GM21423 (cell line): ENCODE data around the gene PALD1.

ENCODE experiments used
- ATAC-seq: cut with Tn5 transposase; IDR thresholded peaks from one replicate; pipeline ENCODE4 v1.9.1; 2021; ENCODE audit warnings: mild to moderate bottlenecking, moderate library complexity; ENCODE audit not compliant: unreplicated experiment

The PALD1 gene

DNA sequence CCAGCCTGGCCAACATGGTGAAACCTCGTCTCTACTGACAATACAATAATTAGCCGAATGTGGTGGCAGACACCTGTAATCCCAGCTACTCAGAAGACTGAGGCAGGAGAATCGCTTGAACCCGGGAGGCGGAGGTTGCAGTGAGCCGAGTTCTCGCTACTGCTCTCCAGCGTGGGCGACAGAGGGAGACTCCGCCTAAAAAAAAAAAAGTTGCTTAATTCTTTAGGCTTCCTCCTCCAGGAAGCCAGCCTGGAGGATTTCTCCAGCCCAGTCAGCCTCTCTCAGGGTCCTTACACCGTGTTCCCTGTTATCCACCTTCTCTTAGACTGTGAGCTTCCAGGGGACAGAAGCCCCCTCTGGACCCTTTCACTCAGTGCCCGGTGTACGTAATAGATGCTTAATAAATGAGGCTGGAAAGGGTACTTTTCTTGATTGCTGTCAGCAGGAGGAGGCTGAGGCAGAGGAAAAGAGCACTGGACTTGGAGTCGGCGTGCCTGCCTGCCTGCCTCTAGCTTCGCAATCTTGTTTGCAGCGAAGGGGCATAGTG, 20.7 kb upstream of the PALD1 start:
- ATAC-seq = no peak

DNA sequence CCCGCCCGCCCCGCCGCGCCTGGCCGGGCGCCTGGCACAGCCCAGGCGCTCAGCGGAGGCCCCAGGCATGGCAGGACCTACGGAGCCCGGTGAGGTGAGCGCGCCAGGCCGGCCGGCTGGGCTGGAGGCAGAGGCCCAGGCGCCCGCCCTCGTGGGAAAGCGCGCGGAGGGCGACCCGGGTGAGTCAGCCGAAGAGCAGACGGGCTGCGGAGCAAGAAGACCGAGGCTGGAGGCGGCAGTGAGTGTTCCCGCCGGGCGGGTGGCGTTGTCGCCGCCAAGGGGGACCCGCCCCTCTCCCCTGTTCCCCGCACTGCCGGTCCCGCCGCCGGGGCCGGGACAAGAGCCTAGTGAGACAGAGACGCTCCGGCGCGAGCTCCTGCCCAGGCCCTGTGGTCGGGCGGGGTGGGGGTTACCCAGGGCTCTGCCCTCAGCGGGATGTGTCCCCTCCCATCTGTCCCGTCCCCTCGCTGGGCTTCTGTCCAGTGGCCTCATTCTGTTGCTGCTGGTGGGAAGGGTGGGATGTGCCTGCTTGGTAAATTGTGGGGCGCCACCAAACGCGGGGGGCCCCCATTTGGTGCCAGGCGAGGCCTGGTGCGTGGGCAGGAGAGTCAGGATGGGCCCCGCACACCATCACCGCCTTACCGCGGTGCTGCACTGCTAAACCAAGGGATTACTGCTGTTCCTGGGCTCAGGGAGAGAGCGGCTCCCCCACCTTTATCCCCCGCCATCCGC, 20.1 kb upstream of the PALD1 start:
- no peak for ATAC-seq

DNA sequence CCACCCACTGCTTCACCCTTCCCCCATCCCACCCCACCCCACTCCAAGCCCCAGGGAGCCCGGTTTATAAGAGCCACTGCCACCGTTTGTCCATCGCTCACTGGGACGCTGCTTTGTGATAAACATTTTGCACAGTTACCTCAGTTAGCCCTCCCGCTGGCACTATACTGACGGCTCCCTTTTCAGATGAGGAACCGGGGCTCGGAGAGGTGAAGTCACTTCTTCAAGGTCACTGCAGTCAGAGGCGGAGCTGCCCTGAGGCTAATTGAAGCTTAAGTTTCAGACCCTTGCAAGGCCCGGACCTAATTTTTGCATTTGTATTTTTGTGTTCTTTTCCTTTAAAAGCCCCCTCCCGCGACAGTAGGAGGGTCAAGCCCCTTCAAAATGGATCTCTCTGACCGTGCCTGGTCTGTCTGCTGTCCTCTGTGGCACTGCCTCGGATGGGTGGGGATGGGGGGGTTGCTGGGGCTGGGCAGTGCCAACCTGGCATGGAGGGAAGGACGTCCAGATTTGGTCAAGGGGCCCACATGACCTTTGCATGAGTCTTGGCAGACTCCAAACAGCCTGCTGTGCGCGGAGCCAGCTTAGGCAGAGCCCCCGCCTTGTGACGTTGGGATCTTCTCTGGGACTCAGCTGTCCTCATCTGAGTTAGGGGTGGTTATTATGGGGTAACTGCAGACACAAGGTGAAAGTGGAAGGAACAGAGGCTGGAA, 19.4 kb upstream of the PALD1 start:
- no peak for ATAC-seq

DNA sequence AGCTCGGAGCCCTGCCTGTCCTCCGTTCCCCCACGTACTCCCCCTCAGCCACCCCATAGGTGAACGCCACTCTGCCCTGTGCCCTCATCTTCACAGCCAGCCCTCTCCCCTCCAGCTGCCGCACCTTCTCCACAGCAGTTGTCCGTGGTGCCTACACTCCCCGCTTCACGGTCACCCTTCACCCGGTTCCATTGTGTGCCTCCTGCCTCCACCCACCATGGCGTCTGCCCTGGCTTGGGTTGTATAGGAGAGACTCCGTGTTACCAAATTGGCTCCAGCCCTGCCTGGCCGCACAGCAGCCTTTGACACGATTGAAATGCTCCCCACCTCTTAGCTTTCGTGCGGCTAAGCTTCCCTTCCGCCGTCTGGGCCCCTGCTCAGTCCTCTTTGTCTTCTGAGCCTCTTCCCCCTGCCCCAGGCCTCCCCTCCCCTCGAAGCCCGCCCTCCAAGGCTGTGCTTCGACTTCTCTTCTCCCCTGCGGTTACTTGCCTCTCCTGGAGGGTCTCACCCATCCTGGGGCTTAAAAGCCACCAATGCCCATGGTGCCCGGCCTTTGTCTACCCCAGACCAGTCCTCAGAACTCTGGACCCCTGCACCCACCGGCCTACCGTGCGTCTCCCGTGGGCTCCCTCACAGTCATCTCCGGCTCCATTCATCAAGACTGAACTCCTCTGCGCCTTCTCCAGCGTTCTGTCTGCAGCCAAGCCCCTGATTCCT, 18.6 kb upstream of the PALD1 start:
- ATAC-seq = no peak

DNA sequence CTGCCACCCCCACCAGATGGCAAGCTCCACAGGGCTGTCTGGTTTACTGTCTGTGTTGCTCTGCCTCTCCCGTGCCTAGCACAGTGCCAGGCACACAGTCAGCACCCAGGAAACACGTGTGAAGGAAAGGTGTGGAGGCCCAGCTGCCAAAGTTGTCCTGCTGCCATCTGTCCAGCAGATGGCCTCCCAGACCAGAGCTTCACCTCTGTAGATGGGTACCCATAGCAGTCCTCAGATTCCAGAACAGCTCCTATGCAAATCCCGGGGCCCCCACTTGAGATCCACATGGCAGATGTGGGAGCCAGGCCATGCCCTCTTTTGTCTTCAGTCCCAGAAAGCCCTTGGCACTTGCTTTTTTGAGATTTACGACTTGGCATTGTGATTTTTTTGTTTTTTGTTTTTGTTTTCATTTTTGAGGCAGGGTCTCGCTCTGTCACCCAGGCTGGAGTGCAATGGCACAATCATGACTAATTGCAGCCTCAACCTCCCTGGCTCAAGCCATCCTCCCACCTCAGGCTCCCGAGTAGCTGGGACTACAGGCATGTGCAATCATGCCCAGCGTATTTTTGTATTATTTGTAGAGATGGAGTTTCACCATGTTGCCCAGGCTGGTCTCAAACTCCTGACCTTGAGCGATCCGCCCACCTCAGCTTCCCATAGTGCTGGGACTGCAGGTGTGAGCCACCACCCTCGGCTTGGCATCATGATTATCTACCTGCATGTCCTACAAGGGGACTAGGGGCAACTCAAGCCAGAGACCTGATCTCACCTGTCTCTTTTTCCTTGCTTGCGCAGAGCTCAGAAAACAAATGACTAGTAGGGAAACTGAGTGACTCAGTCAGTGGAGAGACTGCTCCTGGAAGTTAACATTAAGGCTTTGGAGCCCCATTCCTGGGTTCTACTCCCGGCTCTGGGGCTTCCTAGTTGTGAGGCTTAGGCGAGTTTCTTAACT, 16.9 kb upstream of the PALD1 start:
- ATAC-seq = no peak

DNA sequence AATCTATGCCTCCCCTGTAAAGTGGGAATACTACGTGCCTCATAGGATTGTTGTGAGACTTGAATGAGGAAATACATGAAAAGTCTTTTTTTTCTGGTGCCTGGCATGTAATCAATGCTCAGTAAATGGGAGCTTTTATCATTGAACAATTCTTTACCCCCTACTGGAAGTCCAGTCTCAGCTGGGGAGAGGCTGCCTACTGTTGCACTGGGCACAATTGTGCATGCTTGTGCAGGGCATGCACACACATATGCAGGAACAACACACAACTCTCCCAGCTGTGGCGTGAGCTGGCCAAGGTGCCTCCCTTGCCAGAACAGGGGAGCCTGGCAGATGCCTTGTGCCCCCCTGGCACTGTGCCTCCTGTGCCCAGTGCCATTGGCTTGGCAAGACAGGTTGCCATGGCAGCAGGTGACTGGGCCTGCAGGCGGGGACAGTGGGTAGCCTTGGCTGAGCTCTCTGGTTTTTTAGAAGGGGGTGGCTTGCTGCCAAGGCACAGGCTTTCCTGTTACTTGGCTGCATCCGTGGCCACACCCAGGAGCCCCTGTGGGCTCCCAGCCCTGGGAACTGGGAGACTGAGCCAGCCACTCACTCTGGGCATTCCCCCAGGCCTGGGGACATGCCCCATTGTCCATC, 16.1 kb upstream of the PALD1 start:
- no peak for ATAC-seq

DNA sequence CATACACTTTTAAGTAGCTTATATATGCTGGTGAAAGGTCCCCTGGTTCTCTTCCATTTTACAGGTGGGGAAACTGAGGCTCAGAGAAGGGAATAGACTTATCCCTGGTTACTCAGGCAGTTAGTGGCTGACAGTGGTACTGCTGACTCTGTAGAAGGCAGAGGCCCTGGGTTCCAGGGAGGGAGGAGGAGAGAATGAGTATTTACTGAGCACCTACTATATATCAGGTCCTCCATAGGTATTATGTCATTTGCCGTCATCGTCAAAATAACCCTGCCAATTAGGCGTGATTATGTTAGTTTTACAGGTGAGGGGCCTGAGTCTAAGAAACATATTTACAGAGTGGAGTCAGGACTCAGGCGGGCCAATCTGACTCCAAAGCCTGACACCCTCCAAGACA, 13.3 kb upstream of the PALD1 start:
- ATAC-seq = no peak

DNA sequence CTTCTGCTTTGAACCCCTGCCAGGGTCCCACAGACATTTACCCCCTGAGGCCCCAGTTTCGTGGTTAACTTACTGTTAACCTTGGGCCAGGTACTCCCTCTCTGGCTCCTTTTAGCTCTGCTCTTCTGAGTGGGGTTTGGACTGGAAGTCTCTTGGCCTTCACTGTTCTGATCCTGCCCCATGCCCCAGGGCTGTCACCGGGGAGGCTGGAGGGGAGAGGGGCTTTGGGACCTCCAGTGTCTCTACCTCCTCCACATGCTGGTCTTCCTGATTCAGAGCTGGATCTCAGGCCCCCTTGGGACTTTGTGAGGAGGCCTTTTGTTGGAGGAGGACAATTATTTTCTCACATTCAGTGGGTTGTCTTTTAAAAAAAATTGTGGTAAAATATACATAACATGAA, 12.7 kb upstream of the PALD1 start:
- no peak for ATAC-seq

DNA sequence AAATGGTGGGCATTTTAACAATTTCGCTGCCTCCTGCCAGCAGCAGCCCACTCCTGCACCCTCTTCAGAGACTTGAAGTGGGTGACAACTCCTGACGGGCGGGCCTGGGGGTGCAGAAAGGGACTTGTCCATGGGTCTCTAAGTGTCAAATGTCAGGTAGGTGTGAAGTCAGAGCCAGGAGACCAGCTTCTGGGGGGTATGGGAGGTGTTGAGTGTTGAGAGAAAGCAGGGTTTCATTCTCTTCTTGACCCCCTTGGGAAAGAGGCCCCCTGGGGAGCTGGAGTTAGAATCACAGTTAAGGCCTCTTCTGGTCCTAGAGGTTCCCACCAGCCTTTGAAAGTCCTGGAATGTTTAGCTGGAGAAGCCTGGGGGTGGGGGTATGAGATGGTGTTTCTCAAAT, 11.6 kb upstream of the PALD1 start:
- ATAC-seq = no peak

DNA sequence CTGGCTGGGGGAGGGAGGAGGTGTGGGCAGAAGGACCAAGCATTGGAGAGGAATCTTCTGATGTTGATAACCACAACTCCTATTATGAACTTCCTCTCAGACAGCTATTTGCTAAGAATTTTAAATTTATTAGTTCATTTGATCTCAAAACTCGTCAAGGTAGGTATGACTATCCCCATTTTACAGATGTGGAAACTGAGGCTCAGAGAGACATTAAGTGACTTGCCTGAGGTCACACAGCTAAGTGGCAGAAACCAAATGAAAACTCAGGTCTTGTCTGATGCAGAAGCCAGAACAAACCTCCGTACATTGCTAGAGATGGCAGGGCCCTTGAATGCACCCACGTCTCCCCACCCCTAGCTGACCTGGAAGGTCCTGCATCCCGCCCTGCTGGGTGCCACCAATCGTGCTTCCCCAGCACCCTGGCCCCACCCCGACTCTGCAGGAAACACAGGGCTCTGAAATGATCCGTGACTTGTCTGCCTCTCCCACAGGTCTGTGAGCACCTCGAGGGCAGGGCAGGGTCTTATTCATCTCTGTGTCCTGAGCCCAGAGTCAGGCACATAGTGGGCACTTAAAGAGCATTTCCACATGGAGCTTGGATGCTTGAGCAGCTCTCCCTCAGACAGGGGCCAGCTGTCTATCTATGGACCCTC, 5.6 kb upstream of the PALD1 start:
- no peak for ATAC-seq

DNA sequence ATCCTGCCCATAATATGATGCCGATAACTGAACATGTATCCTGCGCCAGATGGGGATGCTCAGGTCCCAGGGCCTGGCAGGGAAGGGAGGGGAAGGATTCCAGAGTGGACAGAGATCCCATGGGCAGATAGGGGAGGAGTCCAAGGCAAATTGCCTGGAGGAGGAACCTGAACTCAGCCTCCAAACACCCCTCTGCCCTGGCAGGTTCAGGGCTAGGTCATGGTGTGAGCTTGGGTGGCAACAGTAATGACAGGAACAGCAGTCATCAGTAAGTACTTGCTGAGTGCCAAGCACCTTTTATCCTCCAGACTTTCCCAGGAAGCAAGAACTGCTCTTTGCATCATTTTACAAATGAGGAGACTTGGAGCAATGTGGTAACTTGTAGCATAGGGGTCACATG, 3.8 kb upstream of the PALD1 start:
- no peak for ATAC-seq

DNA sequence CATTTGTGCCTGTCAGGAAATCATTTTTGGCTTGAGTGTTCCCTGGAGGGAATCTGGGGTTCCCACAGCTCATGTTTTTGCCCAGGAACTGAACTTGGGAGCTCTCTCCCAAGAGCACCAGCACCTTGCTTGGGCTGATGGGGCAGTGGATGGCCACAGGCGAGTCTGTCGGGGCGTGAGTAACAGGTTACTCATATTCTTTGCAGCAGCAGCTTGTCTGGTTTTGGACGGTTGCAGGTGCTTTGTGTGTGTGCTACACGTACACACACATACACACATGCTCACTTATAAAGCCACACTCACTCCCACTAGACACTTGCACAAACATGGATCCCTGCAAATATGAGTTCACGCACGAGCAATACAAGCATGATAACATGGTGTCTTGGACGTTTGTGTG, 2.9 kb upstream of the PALD1 start:
- ATAC-seq = no peak

DNA sequence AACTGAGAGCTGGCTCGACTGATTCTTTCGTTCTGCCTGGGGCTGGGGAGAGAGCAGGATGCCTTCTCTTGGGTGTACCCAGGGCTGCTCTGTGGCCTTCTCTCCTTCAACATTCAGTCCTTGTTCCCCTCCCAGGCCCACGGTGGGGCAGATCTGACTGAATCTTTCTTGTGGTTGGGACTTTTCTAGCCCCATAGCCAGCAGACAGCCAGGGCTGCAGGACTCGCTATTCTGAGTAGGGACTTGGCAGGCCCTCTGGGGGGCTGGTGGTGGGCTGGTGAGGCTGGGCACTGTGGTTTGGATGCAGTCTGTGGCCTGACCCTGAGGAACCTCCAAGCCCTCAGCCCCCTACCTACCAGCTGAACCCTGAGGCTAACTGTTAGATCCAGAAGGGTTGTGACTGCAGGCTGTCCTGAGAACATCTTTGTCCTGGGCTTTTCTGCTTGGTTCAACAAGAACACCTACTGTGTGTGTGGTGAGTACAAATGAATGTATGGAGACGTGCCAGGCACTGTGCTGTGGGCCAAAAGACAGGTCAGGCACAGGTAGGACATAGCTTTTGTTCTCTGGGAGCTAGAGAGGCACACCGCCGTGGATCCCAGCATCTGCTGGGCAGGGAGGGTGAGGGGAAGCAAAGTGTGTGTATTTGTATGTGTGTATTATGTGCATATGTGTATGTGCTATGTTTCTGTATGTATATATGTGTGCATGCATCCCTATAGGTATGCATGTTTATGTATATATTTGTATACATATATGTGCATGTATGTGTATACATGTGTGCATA, 2.1 kb upstream of the PALD1 start:
- ATAC-seq = no peak

DNA sequence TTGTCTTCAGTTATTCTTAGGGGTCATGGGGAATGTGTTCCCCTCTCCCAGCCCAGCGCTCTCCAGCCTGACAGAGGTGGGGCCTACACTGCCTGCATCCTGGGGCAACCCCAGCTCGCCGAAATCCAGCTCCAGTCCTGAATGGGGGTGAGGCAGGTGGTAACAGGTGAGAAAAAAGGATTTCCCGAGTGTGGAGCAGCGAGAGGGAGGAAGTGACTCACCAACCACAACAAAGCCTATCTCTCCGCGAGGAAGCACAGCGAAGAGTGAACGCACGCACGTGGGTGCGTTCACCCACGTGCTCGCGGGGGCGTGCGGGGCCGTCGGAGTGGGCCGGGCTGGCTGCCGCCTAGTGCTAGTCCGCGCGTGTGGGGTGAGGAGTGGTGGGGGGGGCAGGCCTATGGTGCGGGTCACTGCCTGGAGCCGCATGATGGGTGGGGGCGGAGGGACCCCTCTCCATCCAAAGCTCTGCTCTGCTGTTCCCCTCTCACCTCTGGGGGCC, 855 bp upstream of the PALD1 start:
- no peak for ATAC-seq

DNA sequence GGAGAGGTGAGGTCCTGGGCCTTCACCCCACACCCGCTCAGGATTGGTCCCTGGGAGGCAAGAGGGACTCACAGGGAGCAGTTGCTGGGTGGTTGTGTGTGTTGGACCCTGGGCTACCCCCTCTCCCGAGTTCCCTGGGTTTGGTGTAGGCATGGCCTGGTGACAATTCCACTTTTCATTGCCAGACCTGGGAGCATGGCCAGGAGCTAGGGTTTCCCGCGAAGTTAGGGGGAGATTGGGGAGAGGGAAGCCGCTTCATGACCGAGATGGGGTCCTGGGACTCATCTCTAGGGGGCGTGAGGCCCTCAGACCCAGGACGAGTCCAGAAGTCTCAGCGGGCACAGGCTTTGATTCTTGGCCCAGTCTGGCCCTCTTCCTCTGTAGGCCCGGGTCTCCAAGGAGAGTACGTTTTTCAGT, 606 bp downstream of the PALD1 start:
- no peak for ATAC-seq

DNA sequence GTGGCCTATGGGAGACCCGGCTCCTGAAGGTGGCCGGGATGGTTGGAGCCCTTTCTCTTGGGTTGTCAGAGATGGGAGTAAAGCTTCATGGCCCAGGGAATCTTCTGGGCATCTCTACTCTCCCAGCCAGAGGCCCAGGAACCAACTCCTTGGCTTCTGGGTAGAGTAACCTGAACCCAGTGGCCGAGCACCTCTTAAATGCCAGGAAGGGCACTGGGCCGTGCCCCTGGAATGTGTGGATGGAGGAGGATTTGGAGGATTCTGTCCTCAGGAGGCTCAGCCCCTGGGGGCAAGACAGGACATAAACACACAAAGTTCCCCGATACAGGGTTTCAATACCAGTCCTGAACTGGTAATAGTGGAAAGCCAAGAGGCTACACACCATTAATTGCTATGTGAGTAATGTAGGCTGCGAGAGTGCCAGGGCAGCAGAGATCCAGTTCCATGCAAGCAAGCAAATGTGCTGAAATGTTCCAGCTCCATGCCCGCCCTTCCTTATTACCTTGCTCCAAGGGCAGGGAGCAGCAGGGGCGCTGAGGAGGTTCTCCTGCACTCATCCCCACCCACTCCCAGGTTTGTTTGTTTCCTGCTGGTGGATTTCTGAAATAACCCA, 1.2 kb downstream of the PALD1 start:
- no peak for ATAC-seq

DNA sequence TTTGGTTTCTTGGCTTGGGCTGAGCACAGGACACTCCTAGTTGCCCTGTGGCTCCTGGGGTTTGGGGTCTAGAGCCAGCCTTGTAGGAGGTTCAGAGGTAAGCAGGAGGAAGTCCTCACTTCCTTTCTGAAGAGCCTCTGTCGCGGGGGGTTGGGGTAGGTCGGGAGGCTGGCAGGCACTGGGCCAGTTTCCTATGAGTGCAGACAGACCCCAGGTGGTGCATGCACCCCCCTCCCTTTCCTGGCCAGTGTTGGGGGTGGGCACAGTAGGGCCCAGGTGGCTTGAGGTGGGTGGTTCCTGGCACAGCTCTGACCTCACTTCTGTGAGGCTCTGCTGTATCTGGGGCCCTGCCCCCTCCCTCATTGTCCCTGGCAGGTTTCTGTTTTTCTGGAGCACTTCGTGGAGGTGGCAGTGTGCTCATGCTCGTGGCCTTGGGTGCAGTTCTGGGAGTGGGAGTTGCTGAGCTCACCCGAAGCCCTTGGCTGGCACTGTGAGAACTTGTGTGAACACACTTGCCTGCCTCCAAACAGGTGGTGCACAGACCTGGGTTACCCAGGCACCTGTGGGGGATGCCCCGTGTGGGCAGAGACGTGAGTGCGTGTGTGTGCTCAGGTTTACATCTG, 1.8 kb downstream of the PALD1 start:
- no peak for ATAC-seq

DNA sequence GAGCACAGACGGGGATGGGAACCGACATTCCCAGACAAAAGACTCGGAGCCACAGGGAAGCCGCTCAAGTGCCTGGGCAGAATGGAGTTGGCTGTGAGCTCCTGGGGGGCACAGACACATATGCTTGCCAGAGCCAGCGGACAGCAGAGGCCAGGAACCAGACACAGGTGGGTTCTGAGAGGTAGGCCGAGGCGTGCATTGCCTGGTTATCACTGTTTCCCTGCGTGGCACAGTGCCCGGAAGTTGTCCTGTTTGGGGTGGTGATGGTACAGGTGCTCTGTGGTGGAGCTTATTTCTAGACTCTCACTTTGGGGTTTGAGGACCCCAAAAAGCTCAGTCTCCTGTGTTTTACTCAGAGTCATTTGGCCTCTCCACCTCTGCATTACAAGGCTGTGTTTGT, 2.5 kb downstream of the PALD1 start:
- ATAC-seq = no peak
